Measurements from ENCODE around the gene BLVRA. TPM values are rescaled to one million over a fixed set of nuclear protein-coding genes. Genes with fewer than 3 reads are reported as not detected.

BLVRA gene
- total RNA-seq, 2 experiments from 2014 or later = 0.91 TPM; not detected in 1

DNA sequence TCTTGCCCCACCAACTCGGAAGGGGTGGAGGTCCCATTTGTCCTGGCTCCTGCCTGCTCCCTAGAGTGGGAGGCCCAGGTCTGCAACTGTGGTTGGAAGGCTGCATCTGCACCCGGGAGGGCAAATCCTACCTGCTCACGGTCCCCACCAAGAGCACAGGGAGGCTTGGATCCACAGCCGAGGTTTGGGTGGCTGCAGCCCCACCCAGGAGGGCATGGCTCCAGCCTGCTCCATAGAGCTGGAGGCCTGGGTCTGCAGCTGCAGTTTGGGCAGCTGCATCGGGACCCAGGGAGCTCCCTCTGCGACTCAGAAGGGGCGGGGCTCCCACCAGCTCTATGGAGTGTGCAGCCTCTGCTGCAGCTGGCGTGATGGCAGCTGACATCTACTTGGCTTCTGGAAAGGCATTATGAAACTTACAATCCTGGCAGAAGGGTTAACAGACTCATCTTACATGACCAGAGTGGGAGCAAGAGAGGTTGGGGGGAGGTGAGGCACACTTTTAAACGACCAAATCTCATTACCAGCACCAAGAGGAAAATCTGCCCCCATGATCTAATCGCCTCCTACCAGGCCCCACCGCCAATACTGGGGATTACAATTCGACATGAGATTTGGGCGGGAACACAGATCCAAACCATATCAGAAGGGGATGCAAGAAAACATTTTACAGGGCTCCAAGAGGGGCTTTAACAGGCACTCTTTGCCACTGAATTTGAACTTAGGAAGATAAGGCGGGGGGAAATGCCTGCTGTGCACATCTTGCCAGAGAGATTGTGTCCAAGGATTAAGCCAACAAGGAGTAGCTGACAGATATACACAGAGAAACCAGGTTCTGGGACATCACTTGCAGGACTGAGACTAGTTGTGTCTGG is 8.2 kb upstream of the BLVRA start:
- TF ChIP-seq EZH2phosphoT487 (IDR thresholded peaks at IDR 0.05; ENCODE audit: borderline replicate concordance, low read depth, low read length) = no peak
- TF ChIP-seq, protein P1, sequence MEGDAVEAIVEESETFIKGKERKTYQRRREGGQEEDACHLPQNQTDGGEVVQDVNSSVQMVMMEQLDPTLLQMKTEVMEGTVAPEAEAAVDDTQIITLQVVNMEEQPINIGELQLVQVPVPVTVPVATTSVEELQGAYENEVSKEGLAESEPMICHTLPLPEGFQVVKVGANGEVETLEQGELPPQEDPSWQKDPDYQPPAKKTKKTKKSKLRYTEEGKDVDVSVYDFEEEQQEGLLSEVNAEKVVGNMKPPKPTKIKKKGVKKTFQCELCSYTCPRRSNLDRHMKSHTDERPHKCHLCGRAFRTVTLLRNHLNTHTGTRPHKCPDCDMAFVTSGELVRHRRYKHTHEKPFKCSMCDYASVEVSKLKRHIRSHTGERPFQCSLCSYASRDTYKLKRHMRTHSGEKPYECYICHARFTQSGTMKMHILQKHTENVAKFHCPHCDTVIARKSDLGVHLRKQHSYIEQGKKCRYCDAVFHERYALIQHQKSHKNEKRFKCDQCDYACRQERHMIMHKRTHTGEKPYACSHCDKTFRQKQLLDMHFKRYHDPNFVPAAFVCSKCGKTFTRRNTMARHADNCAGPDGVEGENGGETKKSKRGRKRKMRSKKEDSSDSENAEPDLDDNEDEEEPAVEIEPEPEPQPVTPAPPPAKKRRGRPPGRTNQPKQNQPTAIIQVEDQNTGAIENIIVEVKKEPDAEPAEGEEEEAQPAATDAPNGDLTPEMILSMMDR (conservative IDR thresholded peaks at IDR 0.05; ENCODE audit: low read length) = no peak
- no peak overlapping the region for H2AFZ ChIP-seq (ENCODE audit: low read length)
- BruUV-seq (replicated peaks) = no TSS peak
- H3K27ac ChIP-seq (ENCODE audit: low read depth, low read length, poor library complexity, severe bottlenecking) = no peak overlapping the region
- H4K20me1 ChIP-seq (ENCODE audit: insufficient read depth, low read length) = no peaks in the 10 kb centered on the region
- no peaks in the 10 kb centered on the region for H3K36me3 ChIP-seq (ENCODE audit: insufficient read depth, low read length)
- no peak for DNase-seq (ENCODE audit: low spot score)
- intact Hi-C loops (cut with micrococcal nuclease; ENCODE audit: unreplicated experiment) = no loop called here
- H3K79me2 ChIP-seq (ENCODE audit: insufficient read depth, low read depth, low read length) = no peaks in the 10 kb centered on the region
- CTCF ChIA-PET (ENCODE audit: unreplicated experiment) = no interaction called here
- POLR2A ChIA-PET = no interaction called here
- no peak overlapping the region for H3K4me3 ChIP-seq (ENCODE audit: low read depth, low read length, poor library complexity, severe bottlenecking)
- H3K4me2 ChIP-seq (ENCODE audit: low read length) = no peak overlapping the region
- H3K4me1 ChIP-seq (ENCODE audit: insufficient read depth, low read length, poor library complexity, severe bottlenecking) = no peaks in the 10 kb centered on the region
- no peaks in the 10 kb centered on the region for H3K9me3 ChIP-seq (ENCODE audit: low read length)
- no peaks in the 10 kb centered on the region for H3K9me2 ChIP-seq (ENCODE audit: insufficient read depth, low read length)

DNA sequence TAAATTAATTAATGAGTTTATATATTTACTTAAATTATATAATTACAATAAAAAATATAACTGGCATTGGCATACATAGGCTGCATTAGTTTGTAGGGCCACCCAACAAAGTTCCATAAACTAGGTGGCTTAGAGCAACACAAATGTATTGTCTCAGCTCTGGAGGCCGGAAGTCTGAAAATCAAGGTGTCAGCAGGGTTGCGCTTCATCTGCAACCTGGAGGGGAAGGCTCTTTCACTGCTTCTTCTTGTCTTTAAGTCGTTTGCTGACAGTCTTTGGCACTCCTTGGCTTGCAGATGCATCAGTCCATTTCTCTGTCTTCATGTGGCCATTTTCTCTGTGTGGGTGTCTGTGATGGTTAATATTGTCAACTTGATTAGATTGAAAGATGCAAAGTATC is 6.1 kb upstream of the BLVRA start:
- no peak for DNase-seq (ENCODE audit: low spot score)
- H3K4me2 ChIP-seq (ENCODE audit: low read length) = no peak overlapping the region
- no TSS peak for BruUV-seq (replicated peaks)
- no peaks in the 10 kb centered on the region for H3K36me3 ChIP-seq (ENCODE audit: insufficient read depth, low read length)
- intact Hi-C loops (cut with micrococcal nuclease; ENCODE audit: unreplicated experiment) = no loop called here
- POLR2A ChIA-PET = interaction anchor here (1.4 kb wide), 1 partner anchor 8 kb away, joined by 4 read pairs; no protein-coding TSS in a partner anchor
- H3K9me3 ChIP-seq (ENCODE audit: low read length) = no peaks in the 10 kb centered on the region
- H3K79me2 ChIP-seq (ENCODE audit: insufficient read depth, low read depth, low read length) = no peaks in the 10 kb centered on the region
- H3K4me1 ChIP-seq (ENCODE audit: insufficient read depth, low read length, poor library complexity, severe bottlenecking) = no peaks in the 10 kb centered on the region
- no peaks in the 10 kb centered on the region for H3K9me2 ChIP-seq (ENCODE audit: insufficient read depth, low read length)
- H3K27ac ChIP-seq (ENCODE audit: low read depth, low read length, poor library complexity, severe bottlenecking) = no peak overlapping the region
- no peak overlapping the region for H3K4me3 ChIP-seq (ENCODE audit: low read depth, low read length, poor library complexity, severe bottlenecking)
- TF ChIP-seq EZH2phosphoT487 (IDR thresholded peaks at IDR 0.05; ENCODE audit: borderline replicate concordance, low read depth, low read length) = no peak
- CTCF ChIA-PET (ENCODE audit: unreplicated experiment) = no interaction called here
- no peaks in the 10 kb centered on the region for H4K20me1 ChIP-seq (ENCODE audit: insufficient read depth, low read length)
- no peak overlapping the region for H2AFZ ChIP-seq (ENCODE audit: low read length)

GRCh38 chr7:43753271-43753810 is 5.1 kb upstream of the BLVRA start:
- ChIA-PET POLR2A (interaction anchor here (0.6 to 0.7 kb wide), 3 partner anchors 137 to 1199 kb away, joined by 3 to 4 read pairs (median 4); no protein-coding TSS in a partner anchor), CTCF (ENCODE audit: unreplicated experiment) (no interaction called here)
- no peak for DNase-seq (ENCODE audit: low spot score)
- no peak for TF ChIP-seq EZH2phosphoT487 (IDR thresholded peaks at IDR 0.05; ENCODE audit: borderline replicate concordance, low read depth, low read length)
- TF ChIP-seq, protein P1 (conservative IDR thresholded peaks at IDR 0.05; ENCODE audit: low read length) = no peak
- Histone ChIP-seq H4K20me1 (ENCODE audit: insufficient read depth, low read length) (no peaks in the 10 kb centered on the region), H3K27ac (ENCODE audit: low read depth, low read length, poor library complexity, severe bottlenecking) (no peak overlapping the region), H3K4me3 (ENCODE audit: low read depth, low read length, poor library complexity, severe bottlenecking) (no peak overlapping the region), H3K4me2 (ENCODE audit: low read length) (no peak overlapping the region), H3K9me2 (ENCODE audit: insufficient read depth, low read length) (no peaks in the 10 kb centered on the region), H3K9me3 (ENCODE audit: low read length) (no peaks in the 10 kb centered on the region), H3K36me3 (ENCODE audit: insufficient read depth, low read length) (no peaks in the 10 kb centered on the region), H2AFZ (ENCODE audit: low read length) (no peak overlapping the region), H3K79me2 (ENCODE audit: insufficient read depth, low read depth, low read length) (no peaks in the 10 kb centered on the region), H3K4me1 (ENCODE audit: insufficient read depth, low read length, poor library complexity, severe bottlenecking) (no peaks in the 10 kb centered on the region)
- no TSS peak for BruUV-seq (replicated peaks)
- intact Hi-C loops (cut with micrococcal nuclease; ENCODE audit: unreplicated experiment) = no loop called here

All from OCI-LY7 (cell line).